ENCODE results near the gene KIF19. TPM values are rescaled to one million over a fixed set of nuclear protein-coding genes. Genes with fewer than 3 reads are reported as not detected.

Gene KIF19
- total RNA-seq, 1 experiment from 2014 or later = not detected

DNA sequence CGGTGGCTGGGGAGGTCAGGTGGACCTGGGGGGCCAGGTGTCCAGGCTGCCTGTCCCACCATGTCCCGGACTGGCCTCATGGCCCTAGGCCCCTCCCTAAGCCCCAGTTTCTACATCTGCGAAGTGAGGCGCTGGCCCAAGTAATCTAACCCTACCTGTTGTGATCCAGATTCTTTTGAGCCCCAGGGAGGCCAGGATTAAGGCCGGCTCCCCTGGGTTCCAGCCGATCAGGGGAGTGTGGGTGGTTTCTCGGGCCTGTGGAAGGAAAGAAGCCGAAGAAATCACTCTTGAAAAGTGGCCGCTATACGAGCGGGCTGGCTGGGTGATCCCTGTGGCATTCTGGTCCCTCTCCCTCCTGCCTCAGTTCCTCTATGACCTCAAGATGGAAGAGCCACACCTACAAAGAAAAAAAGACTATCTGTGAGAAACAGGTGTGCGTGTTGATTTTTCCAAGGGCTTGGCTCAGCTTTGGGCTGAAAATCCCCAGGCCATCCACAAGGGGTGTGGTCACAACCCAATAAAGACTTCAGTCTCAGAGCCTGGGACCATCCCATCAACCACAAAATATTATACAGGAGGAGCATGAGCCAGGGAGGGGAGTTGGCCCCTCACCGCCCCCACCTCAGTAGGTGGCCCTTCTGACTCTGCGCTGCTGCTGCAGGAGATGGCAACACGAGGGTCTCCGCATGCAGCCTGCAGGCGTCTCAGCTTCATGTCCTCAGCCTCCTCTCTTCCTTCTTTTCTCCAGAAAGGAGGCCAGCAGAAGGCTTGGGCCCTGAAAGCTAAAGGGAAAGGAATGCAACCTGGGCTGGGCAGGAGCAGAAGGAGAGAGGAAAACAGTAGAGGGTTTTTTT is 61.6 kb downstream of the KIF19 start:
- peak; percentile 42 for ATAC-seq
- H3K36me3 ChIP-seq (ENCODE audit: low read depth, low read length) = no peaks in the 10 kb centered on the region
- no peaks in the 10 kb centered on the region for H3F3A ChIP-seq (ENCODE audit: low read length, unreplicated experiment)

DNA sequence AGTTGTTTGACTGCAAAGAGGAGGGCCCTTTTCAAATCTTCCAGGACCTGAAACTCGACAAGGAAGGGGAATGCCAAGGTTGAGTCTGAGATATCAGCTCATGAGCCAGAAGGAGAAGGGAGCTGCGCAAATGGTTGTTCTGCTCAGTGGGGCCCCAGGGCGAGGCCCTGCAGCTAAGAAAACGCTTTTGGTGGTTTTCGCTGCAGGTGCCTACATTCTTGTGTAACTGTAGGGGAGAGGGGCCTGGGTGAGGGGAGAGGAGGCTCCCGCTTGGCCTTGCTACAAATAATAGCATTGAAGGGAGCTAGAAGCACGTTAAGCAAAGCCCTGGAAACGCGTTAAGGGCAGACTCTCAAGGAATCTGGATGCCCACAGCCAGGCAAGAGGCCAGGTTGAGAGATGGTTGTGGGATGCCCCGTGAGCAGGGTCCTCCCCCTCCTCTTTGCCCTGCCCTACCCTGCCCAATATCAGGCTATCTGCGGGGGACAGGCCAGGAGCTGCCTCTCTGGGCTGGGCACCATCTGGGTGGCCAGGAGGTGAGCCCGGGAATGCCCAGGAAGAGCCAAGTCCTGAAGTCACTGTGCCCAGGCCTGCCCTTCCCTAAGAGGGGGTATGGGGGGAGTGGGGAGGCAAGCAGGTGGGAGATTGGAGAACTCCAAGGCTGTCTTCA is 63.2 kb downstream of the KIF19 start:
- Histone ChIP-seq H3K79me2 (ENCODE audit: low read length) (no peaks in the 10 kb centered on the region), H3F3A (ENCODE audit: low read length, unreplicated experiment) (no peaks in the 10 kb centered on the region), H3K4me1 (ENCODE audit: insufficient read depth, low read length) (peaks cover 2% of the 10 kb centered on the region; the same call in 1 of the 2 replicates), H3K9me2 (replicated peaks; ENCODE audit: low read length) (no peaks in the 10 kb centered on the region), H2AFZ (ENCODE audit: low read length) (no peak overlapping the region), H3K36me3 (ENCODE audit: low read depth, low read length) (no peaks in the 10 kb centered on the region), H3K9ac (ENCODE audit: low read length) (no peak overlapping the region), H3K27ac (ENCODE audit: low read length) (no peak overlapping the region), H3K9me3 (ENCODE audit: low read length) (no peaks in the 10 kb centered on the region), H4K20me1 (ENCODE audit: low read length) (no peaks in the 10 kb centered on the region), H3K4me3 (ENCODE audit: low read length) (no peak overlapping the region), H3K27me3 (ENCODE audit: low read length) (no peaks in the 10 kb centered on the region), H3K4me2 (ENCODE audit: low read length) (no peak overlapping the region)
- ATAC-seq (no peak), DNase-seq (no peak)
- no TSS peak for BruUV-seq (replicated peaks)
- ChIA-PET CTCF (no interaction called here), POLR2A (ENCODE audit: unreplicated experiment) (no interaction called here)
- intact Hi-C loops (cut with micrococcal nuclease) = no loop called here
- no peak for TF ChIP-seq EZH2 (IDR thresholded peaks at IDR 0.05; ENCODE audit: low read length, unreplicated experiment)
- TF ChIP-seq EZH2phosphoT487 (IDR thresholded peaks at IDR 0.05; ENCODE audit: borderline replicate concordance, low read length) = no peak
- TF ChIP-seq, protein P1, sequence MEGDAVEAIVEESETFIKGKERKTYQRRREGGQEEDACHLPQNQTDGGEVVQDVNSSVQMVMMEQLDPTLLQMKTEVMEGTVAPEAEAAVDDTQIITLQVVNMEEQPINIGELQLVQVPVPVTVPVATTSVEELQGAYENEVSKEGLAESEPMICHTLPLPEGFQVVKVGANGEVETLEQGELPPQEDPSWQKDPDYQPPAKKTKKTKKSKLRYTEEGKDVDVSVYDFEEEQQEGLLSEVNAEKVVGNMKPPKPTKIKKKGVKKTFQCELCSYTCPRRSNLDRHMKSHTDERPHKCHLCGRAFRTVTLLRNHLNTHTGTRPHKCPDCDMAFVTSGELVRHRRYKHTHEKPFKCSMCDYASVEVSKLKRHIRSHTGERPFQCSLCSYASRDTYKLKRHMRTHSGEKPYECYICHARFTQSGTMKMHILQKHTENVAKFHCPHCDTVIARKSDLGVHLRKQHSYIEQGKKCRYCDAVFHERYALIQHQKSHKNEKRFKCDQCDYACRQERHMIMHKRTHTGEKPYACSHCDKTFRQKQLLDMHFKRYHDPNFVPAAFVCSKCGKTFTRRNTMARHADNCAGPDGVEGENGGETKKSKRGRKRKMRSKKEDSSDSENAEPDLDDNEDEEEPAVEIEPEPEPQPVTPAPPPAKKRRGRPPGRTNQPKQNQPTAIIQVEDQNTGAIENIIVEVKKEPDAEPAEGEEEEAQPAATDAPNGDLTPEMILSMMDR (conservative IDR thresholded peaks at IDR 0.05; ENCODE audit: low read depth, low read length) = no peak

More for the DNA sequence above, 61.6 kb downstream of the KIF19 start:
- POLR2A ChIA-PET (ENCODE audit: unreplicated experiment) = no interaction called here
- intact Hi-C loops (cut with micrococcal nuclease) = no loop called here
- TF ChIP-seq, protein P1 (conservative IDR thresholded peaks at IDR 0.05; ENCODE audit: low read depth, low read length) = no peak
- no peak for TF ChIP-seq EZH2 (IDR thresholded peaks at IDR 0.05; ENCODE audit: low read length, unreplicated experiment)
- TF ChIP-seq EZH2phosphoT487 (IDR thresholded peaks at IDR 0.05; ENCODE audit: borderline replicate concordance, low read length) = no peak
- Histone ChIP-seq H3K27me3 (ENCODE audit: low read length) (no peaks in the 10 kb centered on the region), H3K9me2 (replicated peaks; ENCODE audit: low read length) (no peaks in the 10 kb centered on the region), H3K9ac (ENCODE audit: low read length) (no peak overlapping the region), H3K9me3 (ENCODE audit: low read length) (no peaks in the 10 kb centered on the region), H3K27ac (ENCODE audit: low read length) (no peak overlapping the region), H3K4me3 (ENCODE audit: low read length) (no peak overlapping the region), H3K4me2 (ENCODE audit: low read length) (no peak overlapping the region), H2AFZ (ENCODE audit: low read length) (no peak overlapping the region), H3K79me2 (ENCODE audit: low read length) (no peaks in the 10 kb centered on the region), H4K20me1 (ENCODE audit: low read length) (no peaks in the 10 kb centered on the region), H3K4me1 (ENCODE audit: insufficient read depth, low read length) (no peaks in the 10 kb centered on the region)
- BruUV-seq (replicated peaks) = no TSS peak
- CTCF ChIA-PET = interaction anchor here (0.5 kb wide), 1 partner anchor 1523 kb away, joined by 6 read pairs; no protein-coding TSS in a partner anchor
- DNase-seq = no peak
